Islet of Langerhans (tissue), 1 donor: ENCODE measurements around the gene UIMC1.
"Not testable (repeated sequence)": the region's sequence is repeated elsewhere in the genome, so short reads cannot be mapped to it uniquely, and the experiment has no call there.

ENCODE experiments used
- FAIRE-seq: peaks from one replicate; lab custom pipeline; 2011; peaks lifted over from hg19 to GRCh38; lab: Jason Lieb, UNC

The UIMC1 gene

DNA sequence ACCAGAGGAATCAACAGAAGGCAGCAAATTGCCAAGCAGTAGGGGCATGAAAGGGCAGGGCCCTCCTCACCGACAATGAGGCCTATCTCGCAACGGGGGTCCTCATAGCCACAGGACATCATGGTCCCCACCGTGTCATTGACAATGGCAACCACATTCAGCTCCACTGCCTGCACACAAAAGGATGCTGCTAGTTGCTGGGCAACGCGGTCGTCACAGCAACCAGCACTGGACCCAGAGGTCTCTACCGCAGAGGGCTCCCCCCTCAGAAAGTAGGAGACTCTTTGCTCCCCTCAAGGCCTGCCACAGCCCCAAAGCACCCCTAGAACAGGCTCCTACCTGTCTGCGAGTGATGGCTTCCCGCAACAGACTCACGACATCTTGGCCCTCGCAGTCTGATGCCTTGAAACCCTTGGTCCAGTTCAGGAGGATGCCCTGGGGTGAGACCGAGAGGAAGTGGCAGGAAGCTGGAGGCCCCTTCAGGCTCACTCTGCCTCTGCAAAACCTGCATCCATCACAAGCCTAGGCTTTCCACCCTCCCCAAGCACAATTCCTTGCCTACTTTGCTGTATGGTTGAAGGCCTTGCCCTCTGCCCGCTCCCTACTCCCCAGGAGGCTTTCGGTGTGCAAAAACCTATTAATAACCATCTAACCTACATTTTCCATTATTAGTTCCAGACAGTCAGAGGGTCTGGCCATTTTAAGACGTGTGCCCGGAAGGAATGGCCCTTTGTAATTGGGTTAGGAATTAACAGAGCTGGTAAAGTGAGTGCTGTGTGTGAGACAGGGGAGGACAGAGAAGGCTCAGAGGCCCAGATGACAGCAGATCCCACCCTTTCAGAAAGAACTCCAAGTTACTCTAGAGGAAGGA is 122.6 kb downstream of the UIMC1 start:
- FAIRE-seq: no peak

DNA sequence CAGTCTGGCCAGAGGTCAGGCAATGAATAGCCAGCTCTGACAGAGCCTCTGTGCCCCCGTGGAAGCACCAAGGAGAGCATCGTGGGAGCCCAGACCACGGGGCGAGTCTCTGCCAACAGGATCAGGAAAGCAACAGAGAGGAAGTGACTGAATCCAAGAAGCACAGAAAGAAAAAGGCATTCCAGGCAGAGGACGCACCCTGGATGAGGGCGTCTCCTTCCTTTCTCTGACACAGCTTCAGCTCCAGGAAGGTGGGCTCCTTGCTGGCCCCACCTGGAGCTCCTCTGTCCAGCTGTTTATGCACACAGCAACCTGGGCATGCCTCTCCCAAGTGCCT is 124.0 kb downstream of the UIMC1 start:
- FAIRE-seq: no peak

DNA sequence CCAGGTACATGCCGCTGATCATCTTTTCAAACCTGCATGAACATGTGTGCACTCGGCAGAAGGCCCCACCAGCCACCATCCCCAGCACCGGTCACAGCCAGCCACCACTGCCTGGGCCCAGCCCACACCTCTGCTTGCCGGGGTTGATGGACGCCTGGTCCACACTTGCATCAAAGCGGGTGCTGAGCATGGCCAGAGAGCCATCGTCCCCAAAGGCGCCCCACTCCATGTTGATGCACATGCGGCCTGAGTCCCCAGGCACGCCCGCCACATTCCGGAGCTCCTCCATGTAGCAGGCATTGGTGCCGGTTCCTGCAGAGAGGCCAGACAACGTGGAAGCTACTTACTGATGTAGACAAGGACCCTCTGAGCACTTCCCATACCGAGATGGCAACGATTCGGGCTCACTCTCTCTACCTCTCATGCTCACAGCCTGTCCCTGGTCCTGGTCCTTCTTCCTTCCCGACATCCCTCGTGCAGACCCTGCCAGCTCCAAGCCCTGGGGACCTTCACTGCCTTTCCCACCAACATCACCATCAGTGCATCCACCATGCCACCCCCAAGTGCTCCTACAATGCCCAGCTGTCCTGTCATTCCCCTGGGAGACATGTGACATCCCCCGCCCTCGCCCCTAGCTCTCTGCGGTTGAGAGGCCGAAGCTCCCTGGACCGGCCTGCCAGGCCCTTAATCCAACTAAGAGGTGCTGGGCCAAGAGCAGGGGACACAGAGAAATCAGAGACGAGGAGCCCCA is 124.6 kb downstream of the UIMC1 start:
- no peak for FAIRE-seq

DNA sequence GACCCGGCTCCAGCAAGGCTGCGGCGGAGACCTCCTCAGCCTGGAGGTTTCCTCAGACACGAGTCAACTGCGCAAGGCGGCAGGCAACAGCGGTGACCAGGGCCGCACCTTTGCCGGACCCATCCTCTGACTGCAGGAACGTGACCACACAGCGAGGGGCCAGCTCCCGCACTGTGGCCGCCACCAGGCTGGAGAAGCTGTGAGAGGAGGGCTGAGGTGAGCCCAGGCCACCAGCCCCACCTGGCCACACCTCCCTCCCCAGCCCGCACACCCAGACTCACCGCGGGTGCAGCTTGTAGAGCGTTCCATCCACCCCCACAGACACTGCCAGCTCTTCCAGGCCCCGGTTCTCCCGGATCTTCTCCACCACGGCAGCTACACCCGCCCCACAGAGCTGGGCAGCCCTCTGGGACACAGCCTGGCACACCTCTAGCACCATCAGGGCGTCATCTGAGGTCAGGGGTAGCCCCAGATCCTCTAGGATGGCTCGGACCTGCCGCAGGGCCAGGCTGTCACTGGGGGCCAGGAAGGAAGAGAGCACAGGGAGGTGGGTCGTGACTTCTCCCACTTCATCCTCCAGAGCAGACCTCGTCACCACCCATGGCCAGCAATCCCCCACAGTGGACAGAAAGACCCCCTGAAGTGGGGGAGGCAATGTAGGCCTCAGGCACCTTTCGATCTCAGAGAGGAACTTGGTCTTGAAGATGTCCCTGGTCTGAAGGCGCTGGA is 125.4 kb downstream of the UIMC1 start:
- no peak for FAIRE-seq

DNA sequence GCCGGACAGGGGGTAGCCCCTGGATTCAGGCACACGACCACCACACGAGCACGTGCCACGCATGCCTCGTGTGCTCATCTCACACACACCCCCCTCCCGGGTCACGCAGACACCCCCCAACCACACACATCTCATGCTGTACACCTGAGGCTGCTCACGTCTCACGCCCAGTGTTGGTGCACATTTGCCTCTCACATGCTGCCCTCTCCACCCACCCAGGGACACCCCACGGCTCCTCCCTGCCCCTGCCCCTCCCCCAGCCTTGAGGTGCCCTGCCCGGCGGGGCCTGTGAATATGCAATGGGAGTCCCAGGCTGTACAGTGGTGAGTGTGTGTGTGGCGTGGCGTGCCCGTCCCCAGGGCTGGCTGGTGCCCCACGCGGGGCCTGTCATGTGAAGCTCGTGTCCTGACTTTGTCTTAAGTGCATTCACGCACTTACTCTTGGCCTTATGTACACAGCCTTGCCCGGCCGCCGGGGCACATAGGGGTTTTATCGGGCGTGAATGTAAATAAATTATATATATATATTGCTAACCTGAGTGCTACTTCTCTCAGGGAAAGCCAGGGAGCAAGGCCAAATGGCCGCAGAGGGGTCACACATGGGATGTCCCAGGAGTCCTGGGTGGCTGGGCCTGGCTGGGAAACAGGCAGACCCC is 126.1 kb downstream of the UIMC1 start:
- FAIRE-seq: no peak

DNA sequence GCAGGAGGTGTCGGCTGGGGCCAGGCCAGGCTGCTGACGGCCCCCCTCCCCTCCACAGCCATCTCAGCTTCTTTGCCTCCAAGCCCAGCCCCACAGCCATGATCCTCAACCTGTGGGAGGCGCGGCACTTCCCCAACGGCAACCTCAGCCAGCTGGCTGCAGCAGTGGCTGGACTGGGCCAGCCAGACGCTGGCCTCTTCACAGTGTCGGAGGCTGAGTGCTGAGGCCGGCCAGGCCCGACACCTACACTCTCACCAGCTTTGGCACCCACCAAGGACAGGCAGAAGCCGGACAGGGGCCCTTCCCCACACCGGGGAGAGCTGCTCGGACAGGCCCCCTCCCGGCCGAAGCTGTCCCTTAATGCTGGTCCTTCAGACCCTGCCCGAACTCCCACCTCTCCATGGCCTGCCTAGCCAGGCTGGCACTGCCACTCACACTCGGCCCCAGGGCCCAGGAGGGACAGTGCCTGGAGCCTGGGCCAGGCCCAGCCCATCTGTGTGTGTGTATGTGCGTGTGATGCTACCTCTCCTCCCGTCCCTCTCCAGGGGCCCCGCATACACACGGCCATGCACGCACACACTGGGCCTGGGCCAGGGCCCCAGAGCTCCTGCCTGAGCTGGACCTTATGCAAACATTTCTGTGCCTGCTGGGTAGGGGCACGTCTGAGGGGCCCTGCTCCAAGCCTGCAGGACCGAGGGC is 126.8 kb downstream of the UIMC1 start:
- no peak for FAIRE-seq

DNA sequence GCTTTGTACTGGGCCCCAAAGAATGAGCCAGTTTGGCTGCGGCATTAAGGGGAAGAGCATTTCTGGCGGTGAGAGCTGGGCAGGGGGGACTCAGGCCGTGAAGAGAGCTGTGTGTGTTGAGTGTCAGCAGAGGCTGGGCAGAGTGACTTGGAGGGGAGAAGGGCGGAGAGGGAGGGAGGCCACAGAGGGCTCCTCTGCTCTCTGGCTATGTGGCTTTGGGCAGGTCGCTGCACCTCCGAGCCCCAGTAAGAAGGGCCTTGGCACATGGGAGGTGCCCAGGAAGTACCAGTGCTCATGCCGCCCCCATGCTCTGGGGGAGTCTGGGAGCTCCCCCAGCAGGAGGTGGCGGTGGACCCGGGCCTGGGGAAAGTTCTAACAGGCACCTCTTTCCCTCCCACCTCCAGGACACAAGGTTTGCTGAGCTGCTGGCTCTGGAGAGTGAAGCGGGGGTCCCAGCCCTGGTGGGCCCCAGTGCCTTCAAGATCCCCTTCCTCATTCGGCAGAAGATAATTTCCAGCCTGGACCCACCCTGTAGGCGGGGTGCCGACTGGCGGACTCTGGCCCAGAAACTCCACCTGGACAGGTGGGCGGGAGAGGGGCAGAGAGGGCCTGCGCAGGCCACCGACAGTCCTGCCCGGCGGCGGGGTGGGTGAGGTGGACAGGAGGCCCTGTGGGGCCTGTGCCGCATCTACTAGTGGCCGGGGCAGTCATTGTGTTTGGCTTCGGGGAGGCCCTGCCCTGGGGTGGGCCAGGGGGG is 127.5 kb downstream of the UIMC1 start:
- no peak for FAIRE-seq

DNA sequence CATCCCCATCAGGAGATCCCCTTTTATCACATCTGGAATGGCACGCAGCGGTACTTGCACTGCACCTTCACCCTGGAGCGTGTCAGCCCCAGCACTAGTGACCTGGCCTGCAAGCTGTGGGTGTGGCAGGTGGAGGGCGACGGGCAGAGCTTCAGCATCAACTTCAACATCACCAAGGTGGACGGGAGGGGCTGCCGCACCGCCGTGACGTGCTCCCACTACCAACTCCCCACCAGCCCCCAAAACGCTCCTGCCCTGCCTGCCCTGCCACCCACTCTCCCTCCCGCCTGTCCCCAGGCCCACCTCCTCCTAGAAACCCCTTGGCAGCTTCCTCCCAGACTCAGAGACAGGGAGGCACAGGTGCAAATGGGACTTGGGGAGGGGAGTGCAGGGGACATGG is 128.1 kb downstream of the UIMC1 start:
- FAIRE-seq: no peak

DNA sequence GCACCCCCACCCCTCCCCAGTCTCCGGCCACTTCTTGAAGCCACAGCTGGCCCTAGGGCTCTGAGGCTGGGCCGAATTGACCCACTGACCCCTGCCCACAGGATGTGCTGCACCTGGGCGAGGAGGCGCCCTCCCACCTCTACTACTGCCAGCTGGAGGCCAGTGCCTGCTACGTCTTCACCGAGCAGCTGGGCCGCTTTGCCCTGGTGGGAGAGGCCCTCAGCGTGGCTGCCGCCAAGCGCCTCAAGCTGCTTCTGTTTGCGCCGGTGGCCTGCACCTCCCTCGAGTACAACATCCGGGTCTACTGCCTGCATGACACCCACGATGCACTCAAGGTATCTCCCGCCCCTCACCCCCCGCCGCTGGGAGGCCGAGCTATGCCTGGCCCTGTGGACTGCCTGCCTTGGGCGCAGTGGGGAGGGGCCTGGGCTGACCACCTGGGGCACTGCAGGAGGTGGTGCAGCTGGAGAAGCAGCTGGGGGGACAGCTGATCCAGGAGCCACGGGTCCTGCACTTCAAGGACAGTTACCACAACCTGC is 128.7 kb downstream of the UIMC1 start:
- FAIRE-seq: no peak

DNA sequence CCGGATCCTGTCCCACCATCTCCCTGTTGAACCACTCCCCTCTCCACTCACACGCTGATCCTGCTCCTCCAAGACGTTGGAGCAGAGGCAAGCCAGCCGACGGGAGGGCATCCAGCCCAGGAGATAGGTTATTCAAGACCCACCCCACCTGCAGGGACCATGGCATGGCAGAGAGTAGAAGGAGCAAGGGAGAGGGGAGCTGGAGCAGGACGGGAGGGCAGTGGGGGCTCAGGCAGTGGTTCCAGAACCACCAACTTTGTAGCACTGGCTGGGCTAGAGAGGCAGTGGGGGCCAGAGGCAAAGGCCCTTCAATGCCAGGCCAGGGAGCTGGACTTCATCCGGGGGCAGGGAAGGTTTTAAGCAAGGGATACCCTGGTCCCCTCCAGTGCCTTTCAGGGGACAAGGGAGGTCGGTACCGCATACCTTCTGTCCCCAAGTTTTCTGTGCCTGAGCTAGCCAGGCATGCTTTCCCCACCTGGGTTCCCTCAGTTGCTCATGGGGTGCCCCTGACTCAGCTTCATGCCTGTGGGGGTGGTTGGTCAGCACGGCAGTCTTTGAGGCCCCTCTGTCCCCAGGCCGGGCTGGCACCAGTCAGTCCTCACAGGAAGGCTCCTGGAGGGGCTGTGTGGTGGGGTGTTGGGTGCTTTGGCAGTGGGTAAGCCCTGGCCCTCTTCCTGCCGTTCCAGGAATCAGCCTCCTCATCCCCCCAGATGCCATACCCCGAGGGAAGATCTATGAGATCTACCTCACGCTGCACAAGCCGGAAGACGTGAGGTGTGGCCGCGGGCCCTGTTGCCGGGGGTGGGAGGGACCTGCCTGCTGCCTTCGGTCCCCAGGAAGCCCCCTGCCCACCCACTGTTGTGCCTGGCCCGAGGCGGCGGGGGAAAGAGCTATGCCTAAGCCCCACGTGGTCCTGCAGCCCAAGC is 129.8 kb downstream of the UIMC1 start:
- no peak for FAIRE-seq

DNA sequence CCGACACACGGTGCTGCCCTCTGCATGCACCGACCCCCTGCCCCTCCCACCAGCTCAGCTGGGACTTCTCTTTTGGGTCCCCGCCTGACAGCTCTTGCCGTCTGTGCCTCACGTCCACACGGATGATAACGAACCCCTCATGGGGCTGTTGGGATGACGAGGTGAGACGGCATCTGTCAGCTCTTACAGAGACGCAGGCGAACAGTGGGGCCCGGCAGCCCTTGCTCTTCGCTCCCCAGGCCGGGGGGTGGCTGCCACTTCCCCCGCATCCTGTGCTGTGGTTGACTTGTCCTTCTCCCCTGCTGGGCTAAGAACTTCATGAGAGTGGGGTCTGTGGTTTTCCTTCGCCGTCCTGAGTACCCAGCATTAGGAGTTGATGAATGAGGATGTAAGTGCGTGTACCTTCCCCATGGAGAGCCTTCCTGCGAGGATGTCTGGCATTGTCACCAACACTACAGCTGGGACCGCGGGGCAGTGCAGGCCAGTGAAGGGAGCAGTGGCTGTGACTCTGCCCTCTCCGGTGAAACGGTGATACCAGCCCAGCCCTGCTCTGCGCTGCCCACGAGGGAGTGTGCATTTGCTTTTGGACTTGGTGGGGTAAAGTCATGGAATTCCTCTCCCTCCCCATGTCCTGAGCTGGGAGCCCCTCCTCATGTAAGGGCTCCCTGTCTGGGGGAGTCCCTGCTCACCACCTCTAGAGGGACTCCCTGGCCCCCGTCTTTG is 130.6 kb downstream of the UIMC1 start:
- FAIRE-seq: no peak

DNA sequence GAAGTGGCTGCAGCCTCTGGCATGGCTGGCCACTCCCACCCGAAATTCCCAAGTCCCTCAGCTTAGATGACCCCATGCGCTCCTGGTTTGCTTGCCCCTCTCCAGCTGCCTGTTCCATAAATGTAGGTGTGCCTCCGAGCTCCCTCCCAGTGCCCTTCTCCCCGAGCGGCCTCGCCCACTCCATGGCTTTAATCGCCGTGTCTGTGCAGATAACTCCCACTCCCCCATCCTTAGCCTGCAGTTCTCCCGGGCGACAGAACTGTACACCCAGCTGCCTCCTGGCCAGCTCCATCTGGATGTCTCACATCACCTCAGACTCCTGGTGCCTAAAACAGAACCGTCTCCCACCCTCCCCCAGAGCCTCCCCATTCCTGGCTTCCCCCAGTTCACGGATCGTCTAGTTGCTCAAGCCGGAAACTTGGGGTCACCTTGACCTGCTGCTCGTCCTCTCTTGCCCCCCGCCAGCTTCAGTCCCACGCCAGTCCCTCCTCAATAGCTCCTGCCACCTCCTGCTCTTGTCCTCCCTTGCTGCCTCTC is 131.5 kb downstream of the UIMC1 start:
- no peak for FAIRE-seq

DNA sequence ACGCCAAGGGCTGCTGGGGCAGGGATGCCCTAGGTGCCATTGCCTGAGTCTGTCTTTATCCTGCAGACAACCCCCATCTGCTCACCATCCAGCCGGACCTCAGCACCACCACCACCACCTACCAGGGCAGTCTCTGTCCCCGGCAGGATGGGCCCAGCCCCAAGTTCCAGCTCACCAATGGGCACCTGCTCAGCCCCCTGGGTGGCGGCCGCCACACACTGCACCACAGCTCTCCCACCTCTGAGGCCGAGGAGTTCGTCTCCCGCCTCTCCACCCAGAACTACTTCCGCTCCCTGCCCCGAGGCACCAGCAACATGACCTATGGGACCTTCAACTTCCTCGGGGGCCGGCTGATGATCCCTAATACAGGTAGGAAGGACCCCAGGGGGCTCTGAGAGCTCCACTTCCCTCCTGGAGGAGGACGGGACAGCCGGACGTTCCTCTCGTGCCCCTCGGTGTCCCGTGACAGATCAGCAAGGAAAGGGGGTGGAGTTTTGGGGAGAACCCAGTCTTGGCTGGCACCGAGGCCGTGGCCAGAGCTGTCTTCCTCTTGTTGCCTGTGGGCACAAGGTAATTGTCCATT is 132.3 kb downstream of the UIMC1 start:
- FAIRE-seq: no peak

DNA sequence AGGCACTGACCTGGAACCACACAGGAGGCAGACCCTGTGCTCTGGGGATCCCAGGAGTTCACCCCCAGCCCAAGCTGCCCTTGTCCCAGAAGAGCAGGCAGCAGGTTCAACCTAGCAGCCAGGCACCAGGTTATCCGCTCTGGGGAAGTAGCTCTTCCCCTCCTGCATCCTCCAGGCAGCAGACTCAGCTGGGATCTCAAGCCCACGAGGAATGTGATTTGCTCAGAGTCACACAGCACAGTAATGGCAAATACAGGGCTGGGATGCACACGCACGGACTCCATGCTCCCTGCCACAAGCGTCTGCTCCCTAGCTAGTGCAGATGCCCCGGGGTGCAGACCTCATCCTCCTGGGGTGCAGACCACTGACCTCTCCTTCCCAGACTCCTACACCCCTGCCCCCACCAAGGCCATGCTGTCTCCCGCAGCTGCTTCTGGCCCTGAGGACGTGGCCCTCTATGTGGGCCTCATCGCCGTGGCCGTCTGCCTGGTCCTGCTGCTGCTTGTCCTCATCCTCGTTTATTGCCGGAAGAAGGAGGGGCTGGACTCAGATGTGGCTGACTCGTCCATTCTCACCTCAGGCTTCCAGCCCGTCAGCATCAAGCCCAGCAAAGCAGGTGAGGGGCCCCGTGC is 132.9 kb downstream of the UIMC1 start:
- FAIRE-seq: no peak

DNA sequence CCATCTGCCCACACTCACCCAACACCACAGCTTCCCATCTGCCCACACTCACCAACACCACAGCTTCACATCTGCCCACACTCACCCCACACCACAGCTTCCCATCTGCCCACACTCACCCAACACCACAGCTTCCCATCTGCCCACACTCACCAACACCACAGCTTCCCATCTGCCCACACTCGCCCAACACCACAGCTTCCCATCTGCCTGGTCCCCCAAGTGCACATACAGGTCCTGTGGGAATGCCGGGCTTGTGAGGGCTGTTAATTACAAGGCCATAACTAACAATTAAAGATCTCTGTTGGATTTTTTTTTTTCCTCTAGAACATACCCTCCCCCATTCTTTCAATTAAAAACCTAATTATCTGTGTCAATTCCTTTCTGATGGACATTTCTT is 133.6 kb downstream of the UIMC1 start:
- FAIRE-seq: not testable (repeated sequence)

DNA sequence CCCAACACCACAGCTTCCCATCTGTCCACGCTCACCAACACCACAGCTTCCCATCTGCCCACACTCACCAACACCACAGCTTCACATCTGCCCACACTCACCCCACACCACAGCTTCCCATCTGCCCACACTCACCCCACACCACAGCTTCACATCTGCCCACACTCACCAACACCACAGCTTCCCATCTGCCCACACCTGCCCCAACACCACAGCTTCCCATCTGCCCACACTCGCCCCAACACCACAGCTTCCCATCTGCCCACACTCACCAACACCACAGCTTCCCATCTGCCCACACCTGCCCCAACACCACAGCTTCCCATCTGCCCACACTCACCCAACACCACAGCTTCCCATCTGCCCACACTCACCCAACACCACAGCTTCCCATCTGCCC is 134.0 kb downstream of the UIMC1 start:
- not testable (repeated sequence) for FAIRE-seq

DNA sequence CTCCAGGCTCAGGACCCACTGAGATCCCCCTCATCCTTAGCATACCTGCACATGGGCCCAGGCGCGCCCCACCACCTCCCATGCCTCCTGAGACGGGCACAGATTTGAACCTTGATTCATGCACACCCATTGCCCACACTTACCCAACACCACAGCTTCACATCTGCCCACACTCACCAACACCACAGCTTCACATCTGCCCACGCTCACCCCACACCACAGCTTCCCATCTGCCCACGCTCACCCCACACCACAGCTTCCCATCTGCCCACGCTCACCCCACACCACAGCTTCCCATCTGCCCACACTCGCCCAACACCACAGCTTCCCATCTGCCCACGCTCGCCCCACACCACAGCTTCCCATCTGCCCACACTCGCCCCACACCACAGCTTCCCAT is 135.9 kb downstream of the UIMC1 start:
- FAIRE-seq: not testable (repeated sequence)

DNA sequence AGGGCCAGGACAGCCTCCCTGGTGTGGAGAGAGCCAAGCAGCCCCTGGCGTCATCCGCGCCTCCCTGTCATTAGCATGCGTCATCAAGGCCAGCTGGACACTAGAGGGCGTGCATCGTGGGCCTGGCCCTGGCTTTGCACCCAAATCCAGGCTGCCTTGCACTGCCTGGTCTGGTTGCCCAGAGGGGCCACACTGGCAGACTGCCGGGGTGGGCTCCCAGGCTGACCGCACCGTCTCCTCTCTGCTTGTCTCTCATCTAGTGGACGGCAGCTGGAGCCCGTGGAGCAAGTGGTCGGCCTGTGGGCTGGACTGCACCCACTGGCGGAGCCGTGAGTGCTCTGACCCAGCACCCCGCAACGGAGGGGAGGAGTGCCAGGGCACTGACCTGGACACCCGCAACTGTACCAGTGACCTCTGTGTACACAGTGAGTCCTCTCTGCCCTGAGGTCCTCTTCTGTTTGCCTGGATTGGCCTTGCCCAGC is 136.4 kb downstream of the UIMC1 start:
- FAIRE-seq: no peak
